Stimulated activated CD8-positive, alpha-beta memory T cell treated with anti-CD3 and anti-CD28 coated beads, Interleukin-4, amount 100 ng/mL, for 48 hours (primary cell): ENCODE measurements around the gene TMX2.

ENCODE experiments used
- DNase-seq: peaks from one replicate; pipeline ENCODE4 v3.0.0-alpha.2; 2020

TMX2 gene

DNA sequence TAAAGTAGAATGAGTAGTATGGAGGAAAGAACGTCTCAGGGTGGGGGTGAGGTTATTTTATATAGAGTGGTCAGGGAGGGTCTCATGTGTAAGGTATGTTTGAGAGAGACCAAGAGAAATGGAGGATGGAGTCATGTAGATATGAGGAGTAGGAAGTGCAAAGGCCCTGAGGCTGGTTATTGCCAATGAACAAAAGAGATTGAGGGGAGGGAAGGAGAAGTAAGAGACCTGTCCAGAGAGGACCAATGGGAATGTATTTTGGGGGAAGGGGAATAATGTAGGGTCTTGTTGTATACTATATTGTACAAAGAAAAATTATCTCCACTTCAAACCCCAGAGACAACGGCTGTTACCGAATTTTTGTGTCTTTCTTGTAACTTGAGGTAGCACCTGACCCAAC is 59.0 kb downstream of the TMX2 start:
- no peak for DNase-seq

DNA sequence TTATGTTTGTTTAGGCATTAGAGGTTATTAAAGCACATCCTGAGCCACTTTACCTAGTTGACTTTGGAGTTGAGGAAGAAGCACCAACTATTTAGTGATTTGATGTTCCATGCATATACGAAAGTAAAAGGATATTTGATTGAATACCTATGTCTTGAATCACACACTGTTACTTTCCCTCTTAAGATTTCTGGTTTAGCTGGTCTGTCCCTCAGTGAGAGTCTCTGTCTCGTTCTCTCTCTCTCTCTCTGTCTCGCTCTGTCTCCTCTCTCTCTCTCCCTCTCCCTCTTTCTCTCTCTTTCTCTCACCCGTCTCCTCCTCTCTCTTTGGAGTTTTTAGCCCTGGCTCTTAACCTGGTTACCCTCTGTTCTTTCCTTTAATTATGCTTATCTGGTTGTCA is 60.2 kb downstream of the TMX2 start:
- DNase-seq = no peak

GRCh38 chr11:57773026-57773598 is 60.7 kb downstream of the TMX2 start:
- no peak for DNase-seq

DNA sequence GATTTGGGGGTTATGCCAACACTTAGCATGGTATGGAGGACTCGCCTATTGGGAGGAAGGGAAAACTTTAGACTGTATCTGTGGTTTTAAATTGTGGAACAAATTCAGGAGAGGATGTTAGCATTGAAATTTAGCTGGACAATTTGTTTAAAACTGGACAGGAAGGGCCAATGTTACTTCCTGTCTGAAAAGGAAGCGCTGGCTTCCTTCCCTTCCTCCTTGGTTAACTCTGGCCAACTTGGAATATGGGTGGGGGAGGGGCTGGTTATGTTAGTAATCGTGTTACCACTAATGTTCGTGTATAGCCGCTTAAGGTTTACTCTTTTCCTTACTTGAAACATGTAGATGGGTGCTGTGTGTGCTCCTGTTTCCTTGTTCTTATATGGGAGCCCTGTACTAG is 63.1 kb downstream of the TMX2 start:
- DNase-seq = no peak

- no peak for DNase-seq
Measured at GRCh38 chr11:57776031-57776521, 63.7 kb downstream of the TMX2 start.

- no peak for DNase-seq
Measured at GRCh38 chr11:57776577-57777210, 64.3 kb downstream of the TMX2 start.

GRCh38 chr11:57777969-57778317 is 65.5 kb downstream of the TMX2 start:
- no peak for DNase-seq

GRCh38 chr11:57778318-57779037 is 66.1 kb downstream of the TMX2 start:
- no peak for DNase-seq

DNA sequence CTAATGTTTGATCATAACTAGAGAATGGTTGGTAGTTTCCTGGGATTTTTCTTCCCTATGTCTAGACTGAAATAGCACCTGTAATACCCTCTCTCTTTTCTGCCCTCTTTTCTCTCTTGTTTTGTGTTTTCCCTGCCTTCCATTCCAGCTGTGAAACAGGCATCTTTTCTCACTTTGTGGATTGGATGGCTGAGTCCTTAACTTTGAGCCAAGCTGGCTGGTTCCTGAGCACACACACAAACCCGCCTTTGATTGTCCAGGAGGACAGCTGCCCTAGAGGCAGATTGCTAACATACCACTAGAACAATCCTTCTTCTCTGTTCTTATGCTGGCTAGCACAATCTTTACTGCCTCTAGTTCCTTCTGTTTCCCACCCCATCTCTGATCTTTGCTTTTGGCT is 66.9 kb downstream of the TMX2 start:
- DNase-seq = no peak

DNA sequence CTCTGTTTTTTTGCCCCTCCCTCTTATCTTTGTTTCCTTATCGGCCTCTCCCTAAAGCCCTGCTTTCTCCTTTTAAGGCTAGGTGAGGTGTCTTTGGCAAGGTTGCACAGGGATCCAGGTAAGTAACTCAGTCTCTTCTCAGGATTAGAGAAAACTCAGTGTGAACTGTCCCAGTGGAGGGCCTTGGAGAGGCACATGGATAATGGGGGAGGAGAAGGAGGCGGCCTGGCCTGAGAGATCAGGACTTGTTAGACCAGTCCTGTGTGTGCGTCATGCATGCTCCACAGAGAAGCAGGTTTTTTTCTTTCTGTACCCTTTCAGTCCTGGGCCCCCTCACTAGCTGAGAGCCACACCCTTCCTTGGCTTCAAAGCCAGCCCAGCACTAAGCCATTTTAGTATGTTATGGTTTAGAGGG is 69.1 kb downstream of the TMX2 start:
- DNase-seq = no peak

DNA sequence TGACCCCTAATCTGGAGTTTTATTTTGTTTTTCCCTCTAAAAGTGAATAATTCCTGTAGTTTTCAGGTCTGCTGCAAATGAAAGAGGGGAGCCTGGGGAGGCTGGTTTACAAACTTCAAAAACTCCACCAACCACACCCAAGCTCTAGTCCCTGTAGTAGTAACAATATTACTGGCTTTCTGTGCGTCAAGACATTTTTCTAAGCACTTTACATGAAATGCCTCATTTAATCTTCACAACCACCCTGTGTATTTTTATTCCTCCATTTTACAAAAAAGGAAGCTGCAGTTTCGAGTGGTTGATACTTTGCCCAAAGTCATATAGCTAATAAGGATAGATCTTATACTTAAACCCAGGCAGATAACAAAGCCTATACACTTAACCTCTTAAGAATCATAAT is 72.7 kb downstream of the TMX2 start:
- DNase-seq = no peak

DNA sequence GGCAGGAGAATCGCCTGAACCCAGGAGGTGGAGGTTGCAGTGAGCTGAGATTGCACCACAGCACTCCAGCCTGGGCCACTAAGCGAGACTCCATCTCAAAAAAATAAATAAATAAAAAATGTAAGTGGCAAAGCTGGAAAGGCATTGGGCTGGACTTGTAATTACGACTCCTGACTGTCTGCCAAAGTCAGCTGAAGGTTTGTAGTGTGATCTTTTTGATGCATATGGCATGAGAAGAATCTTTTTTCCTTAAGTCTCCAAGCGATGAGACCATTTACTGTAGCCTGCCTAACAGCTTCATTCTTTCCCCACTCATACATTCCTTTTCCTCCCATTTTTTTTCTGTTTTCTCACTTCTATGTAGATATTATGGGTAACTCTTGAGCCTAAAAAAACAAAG is 74.0 kb downstream of the TMX2 start:
- DNase-seq = no peak

DNA sequence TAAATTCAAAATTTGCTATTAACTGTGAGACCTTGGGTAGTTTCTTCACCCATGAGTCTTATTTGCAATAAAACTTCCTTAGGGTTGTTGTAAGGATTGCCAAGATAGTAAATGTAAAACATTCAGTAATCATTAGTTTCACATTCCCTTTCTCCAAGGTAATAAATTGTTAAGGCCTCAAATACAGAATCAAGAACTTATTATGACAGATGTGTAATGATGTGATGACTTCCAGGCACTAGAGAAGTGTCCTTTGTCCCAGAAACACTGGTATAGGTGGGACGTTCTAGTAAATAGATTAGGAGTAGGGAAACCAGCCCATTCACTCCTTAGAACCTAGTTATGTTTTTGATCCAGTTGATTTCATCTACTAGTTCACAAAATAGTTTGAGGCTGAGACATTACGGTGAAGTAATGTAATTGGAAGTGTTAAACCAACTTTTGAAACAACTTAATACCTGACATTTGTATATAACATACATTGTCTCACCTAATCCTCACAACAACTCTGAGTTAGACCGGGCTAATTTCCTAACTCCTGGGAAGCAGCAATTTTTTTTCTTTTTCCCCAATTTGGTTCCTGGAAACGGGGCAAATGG is 74.7 kb downstream of the TMX2 start:
- DNase-seq = no peak

DNA sequence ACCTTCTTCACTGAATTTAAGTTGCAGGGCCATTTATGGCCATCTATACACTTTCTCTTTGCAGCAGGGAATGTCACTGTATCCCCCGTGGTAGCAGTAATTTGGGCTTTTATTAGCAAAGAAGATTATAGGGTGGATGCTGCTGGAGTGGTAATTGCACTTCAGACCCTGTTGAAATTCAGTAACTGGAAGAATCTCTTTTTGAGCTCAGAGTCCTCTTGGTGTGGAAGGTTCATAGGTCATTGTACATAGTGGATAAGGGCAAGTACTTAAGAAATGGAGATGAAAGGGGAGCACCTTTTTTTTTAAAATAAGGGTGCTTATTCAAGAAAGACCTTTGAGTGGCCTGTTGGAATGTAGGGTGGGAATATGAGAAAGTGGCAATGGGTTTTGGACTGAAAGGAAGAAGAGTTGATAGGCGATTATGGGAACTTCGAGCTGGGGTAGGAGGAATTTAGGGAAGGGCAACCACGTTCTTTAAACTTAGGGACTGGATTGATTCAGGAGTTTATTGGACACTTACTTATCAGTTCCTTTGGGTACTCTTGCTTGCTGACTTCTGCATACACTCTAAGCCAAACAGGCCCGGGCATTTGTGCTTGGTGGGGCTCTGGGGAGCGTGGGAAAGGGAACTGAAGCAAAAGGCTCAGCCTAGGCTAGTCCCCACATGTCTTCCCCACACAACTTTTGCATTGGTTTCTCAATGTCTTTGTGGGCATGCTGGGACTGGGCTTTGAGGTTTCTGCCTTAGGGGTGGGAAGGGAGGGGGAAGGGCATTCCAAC is 75.7 kb downstream of the TMX2 start:
- DNase-seq = no peak

DNA sequence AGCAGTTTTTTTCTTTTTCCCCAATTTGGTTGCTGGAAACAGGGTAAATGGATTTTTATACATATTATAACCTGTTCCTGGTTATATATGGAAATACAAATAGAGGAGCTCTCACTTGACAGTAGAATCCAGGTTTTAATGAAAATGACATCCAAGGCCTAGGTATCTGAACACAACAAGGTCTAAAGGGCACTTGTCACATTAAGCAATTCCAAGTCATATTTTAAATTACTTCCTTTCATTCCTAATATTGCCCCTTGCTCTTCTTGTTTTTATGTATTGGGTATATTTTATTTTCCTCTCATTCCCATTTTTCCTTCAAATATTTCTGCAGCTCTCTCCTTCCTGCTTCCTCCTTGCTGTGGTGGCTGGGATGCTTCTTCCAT is 76.3 kb downstream of the TMX2 start:
- no peak for DNase-seq
